Upper lobe of left lung (tissue), 6 donors: ENCODE results near the gene HGS. TPM values are rescaled to one million over a fixed set of nuclear protein-coding genes. Genes with fewer than 3 reads are reported as not detected.

Source experiments
- ATAC-seq, 2 donors: fragments of 200-7000 bp; cut with Tn5 transposase; one replicate each; pipeline ENCODE4 v1.9.1; 2022; ENCODE audit warnings: mild to moderate bottlenecking in 2 of 2, moderate library complexity in 2 of 2; ENCODE audit not compliant: low FRiP score in 2 of 2
- DNase-seq, 2 donors: peaks; one replicate each; pipeline ENCODE4 v3.0.0-alpha.2; 2019 to 2020
- H3K27ac ChIP-seq, 4 donors: fragments of 200-600 bp; sonication (generic); one replicate each; pipeline ENCODE4 v1.5.1; 2016 to 2019
- H3K27me3 ChIP-seq, 4 donors: fragments of 200-600 bp; sonication (generic); one replicate each; pipeline ENCODE4 v1.5.1; 2017 to 2019
- H3K36me3 ChIP-seq, 4 donors: fragments of 200-600 bp; sonication (generic); one replicate each; pipeline ENCODE4 v1.5.1; 2016 to 2019
- H3K4me1 ChIP-seq, 4 donors: fragments of 200-600 bp; sonication (generic); one replicate each; pipeline ENCODE4 v1.5.1; 2018 to 2019
- H3K4me3 ChIP-seq, 4 donors: fragments of 200-600 bp; sonication (generic); one replicate each; pipeline ENCODE4 v1.5.1; 2017 to 2019; ENCODE audit warnings: mild to moderate bottlenecking in 2 of 4, moderate library complexity in 1 of 4
- H3K9me3 ChIP-seq, 4 donors: fragments of 200-600 bp; sonication (generic); one replicate each; pipeline ENCODE4 v1.5.1; 2018 to 2019
- EP300 ChIP-seq, 4 donors: sonication (generic); formaldehyde crosslinking; IDR thresholded peaks; one replicate each; pipeline ENCODE4 v1.5.1; 2017; ENCODE audit warnings: antibody characterized with exemption in 4 of 4, control low read depth in 2 of 4
- POLR2A ChIP-seq, 4 donors: fragments of 450-650 bp; IDR thresholded peaks; one replicate each; pipeline ENCODE4 v1.5.1; 2016 to 2017; ENCODE audit warnings: antibody characterized with exemption in 4 of 4, mild to moderate bottlenecking in 2 of 4
- POLR2AphosphoS5 ChIP-seq, 2 donors: sonication (generic); formaldehyde crosslinking; IDR thresholded peaks; one replicate each; pipeline ENCODE4 v1.5.1; 2017; ENCODE audit warnings: antibody characterized with exemption in 2 of 2
- WGBS, 2 donors: methylation state at CpG; one replicate each; pipeline ENCODE4 v1.1.5; 2017 to 2018; 5-methylcytosine and 5-hydroxymethylcytosine counted together
- total RNA-seq, 6 donors: library from RNA; depleted of rRNA in 4 of 6; stranded (reverse); fragments of >200 nt in 4 of 6; gene quantifications; one replicate each; pipeline versions ENCODE4 v1.1.0 to v1.2.1, GENCODE V29; 2016 to 2021
- TF ChIP-seq, protein P1 (sequence below), 6 experiments: fragments of 450-650 bp in 4 of 6; fragments of 200-600 bp in 2 of 6; sonication (generic) in 2 of 6; IDR thresholded peaks; one replicate each; pipeline ENCODE4 v1.5.1; 2016 to 2019; ENCODE audit warnings: antibody characterized with exemption in 6 of 6
- donor health status: DM: no; HTN: no; CAD: no; lungs with moderate emphysema.
- donor health status: DM: no; HTN: yes; CAD: no; lungs with severe emphysema.

The HGS gene
- total RNA-seq, 6 donors from 2014 or later: 74.7 to 164 (median 108) TPM

DNA sequence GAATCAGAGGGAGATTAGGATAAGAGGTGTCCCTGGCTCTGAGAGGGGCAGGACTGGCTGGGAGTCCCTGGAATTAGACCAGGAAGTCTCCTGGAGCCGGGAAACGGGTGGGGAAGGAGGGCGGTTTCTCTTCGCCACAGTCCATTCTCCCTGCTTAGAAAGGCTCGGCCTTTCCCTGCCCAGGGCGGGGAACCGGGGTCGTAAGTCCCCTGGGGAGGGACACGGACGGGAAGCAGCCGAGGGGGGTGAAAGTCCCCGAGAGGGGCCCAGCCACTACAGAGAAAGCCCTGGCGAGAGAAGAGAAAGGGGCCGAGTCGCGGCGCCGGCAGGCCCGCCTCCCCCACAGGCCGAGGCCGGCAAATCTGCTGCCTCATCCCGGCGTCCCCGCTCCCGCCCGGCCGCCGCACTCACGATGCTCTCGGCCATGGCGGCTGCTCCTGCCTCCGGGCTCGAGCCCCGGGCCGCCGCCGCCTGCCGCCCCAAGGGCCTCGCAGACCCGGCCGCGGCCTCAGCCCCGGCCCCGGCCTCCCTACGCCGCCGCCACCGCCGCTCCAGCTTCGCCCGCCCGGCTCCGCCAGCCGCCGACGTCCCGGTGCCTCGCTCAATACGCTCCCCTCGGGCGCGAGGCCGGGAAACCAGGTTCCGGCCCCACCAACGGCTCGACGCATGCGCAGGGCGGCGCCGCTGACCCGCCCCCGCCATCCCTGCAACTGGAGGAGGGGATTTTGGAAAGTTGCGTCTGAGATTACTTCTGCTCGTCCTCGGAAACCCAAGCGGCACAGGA, 47.1 kb upstream of the HGS start, which contains the start of the genes NPLOC4 and TSPAN10:
NPLOC4 (minus strand) TSS at position 608 of the 784 bp plus-strand sequence; CDS start at position 426, 182 bp downstream.
TSPAN10 (plus strand) TSS at position 692 of the 784 bp plus-strand sequence. CDS start 5,217 bp downstream, outside the sequence.
- ATAC-seq (peak; percentile 87 to 96), DNase-seq (peak; percentile 88 to 98)
- Histone ChIP-seq H3K4me3 (peak within 1 kb of the TSS; percentile 45 to 96 (median 90)), H3K27ac (peak within 1 kb of the TSS; percentile 89 to 97 (median 94)), H3K36me3 (peaks cover 0 to 2% (median 0%) of the 10 kb centered on the region in 4 donors), H3K9me3 (no peaks in the 10 kb centered on the region), H3K27me3 (no peaks in the 10 kb centered on the region), H3K4me1 (peaks cover 27 to 36% (median 31%) of the 10 kb centered on the region in 4 donors)
- TF ChIP-seq EP300 (IDR thresholded peaks at IDR 0.05) (peak in 1 of 4 donors; percentile 73), POLR2A (IDR thresholded peaks at IDR 0.05) (peak in 3 of 4 donors; percentile 63 to 88 (median 87)), POLR2AphosphoS5 (IDR thresholded peaks at IDR 0.05) (peak; percentile 88)
- TF ChIP-seq, protein P1, sequence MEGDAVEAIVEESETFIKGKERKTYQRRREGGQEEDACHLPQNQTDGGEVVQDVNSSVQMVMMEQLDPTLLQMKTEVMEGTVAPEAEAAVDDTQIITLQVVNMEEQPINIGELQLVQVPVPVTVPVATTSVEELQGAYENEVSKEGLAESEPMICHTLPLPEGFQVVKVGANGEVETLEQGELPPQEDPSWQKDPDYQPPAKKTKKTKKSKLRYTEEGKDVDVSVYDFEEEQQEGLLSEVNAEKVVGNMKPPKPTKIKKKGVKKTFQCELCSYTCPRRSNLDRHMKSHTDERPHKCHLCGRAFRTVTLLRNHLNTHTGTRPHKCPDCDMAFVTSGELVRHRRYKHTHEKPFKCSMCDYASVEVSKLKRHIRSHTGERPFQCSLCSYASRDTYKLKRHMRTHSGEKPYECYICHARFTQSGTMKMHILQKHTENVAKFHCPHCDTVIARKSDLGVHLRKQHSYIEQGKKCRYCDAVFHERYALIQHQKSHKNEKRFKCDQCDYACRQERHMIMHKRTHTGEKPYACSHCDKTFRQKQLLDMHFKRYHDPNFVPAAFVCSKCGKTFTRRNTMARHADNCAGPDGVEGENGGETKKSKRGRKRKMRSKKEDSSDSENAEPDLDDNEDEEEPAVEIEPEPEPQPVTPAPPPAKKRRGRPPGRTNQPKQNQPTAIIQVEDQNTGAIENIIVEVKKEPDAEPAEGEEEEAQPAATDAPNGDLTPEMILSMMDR (IDR thresholded peaks at IDR 0.05): peak in 2 of 6 experiments; percentile 24 to 28
- whole genome bisulfite sequencing, 2 donors: 0% methylated on average over 6 to 30 of the region's 77 CpGs

DNA sequence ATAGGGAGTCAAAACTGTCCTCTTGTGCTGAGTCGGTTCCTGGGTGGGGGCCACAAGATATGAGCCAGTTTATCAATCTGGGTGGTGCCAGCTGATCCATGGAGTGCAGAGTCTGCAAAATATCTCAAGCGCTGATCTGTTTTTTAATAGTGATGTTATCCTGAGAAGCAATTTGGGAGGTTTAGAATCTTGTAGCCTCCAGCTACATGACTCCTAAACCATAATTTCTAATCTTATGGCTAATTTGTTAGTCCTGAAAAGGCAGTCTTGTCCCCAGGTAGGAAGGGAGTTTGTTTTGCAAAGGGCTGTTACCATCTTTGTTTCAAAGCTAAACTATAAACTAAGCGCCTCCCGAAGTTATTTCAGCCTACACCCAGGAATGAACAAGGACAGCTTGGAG, 45.1 kb upstream of the HGS start:
- no peak for TF ChIP-seq EP300 (IDR thresholded peaks at IDR 0.05)
- TF ChIP-seq, protein P1 (IDR thresholded peaks at IDR 0.05): no peak
- TF ChIP-seq POLR2AphosphoS5 (IDR thresholded peaks at IDR 0.05): no peak
- no peak for TF ChIP-seq POLR2A (IDR thresholded peaks at IDR 0.05)
- no peaks in the 10 kb centered on the region for H3K27me3 ChIP-seq
- no peaks in the 10 kb centered on the region for H3K9me3 ChIP-seq
- H3K27ac ChIP-seq: no peak overlapping the region
- ATAC-seq: no peak
- peaks cover 24 to 34% (median 28%) of the 10 kb centered on the region in 4 donors for H3K4me1 ChIP-seq
- no peak for DNase-seq
- no peak overlapping the region for H3K4me3 ChIP-seq
- no peaks in the 10 kb centered on the region for H3K36me3 ChIP-seq
- 74 to 81% methylated on average over 4 of the region's 4 CpGs for WGBS, 2 donors

DNA sequence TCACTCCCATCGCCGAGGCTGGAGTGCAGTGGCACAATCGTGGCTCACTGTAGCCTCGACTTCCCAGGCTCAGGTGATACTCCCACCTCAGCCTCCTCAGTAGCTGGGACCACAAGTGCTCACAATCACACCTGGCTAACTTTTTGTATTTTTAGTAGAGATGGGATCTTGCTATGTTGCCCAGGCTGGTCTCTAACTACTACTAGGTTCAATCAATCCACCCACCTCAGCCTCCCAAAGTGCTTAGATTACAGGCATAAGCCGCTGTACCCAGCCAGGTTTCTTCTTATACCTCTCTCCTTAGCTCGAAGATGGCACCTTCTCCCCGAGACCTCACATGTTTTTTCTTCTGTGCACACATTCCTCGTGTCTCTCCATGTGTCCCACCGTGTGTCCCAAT, 43.8 kb upstream of the HGS start:
- 90 to 92% methylated on average over 9 of the region's 9 CpGs for WGBS, 2 donors
- no peak for ATAC-seq
- H3K27me3 ChIP-seq: no peaks in the 10 kb centered on the region
- peaks cover 15 to 21% (median 17%) of the 10 kb centered on the region in 4 donors for H3K4me1 ChIP-seq
- TF ChIP-seq POLR2A (IDR thresholded peaks at IDR 0.05): no peak
- no peak for TF ChIP-seq POLR2AphosphoS5 (IDR thresholded peaks at IDR 0.05)
- TF ChIP-seq, protein P1 (IDR thresholded peaks at IDR 0.05): no peak
- H3K4me3 ChIP-seq: no peak overlapping the region
- no peak overlapping the region for H3K27ac ChIP-seq
- no peaks in the 10 kb centered on the region for H3K36me3 ChIP-seq
- no peak for DNase-seq
- H3K9me3 ChIP-seq: no peaks in the 10 kb centered on the region

DNA sequence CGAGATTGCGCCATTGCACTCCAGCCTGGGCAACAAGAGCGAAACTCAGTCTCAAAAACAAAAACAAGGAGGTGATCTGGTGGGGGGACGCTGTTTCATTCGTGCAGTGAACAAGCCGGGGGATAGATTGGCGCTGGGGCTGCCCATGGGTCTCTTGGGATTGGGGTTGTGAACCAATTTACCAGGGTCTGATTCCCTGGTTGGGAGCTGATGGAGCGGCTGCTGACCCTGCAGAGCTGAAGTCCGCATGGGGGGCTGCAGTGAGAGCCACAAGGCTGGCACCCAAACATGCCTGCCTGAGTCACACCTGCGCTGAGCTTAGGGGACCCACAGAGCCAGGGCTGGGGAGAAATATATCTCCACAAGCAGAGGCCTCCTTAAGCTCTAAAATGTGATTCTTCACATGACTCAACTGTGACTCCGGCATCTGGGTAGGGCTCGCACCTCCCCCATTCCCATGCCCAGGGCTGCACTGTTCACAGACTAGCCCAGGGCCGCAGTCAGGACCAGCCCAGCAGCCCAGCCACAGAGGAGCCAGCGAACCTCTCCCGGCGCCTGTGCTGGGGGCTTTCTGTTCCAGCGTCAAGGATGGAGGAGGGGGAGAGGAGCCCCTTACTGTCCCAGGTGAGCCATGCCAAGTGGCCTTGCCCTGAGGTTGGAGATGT, 41.9 kb upstream of the HGS start:
- Histone ChIP-seq H3K4me3 (no peak overlapping the region), H3K27me3 (no peaks in the 10 kb centered on the region), H3K9me3 (no peaks in the 10 kb centered on the region), H3K27ac (no peak overlapping the region), H3K36me3 (no peaks in the 10 kb centered on the region), H3K4me1 (peaks cover 4 to 6% (median 5%) of the 10 kb centered on the region in 4 donors)
- TF ChIP-seq EP300 (IDR thresholded peaks at IDR 0.05) (no peak), POLR2A (IDR thresholded peaks at IDR 0.05) (no peak), POLR2AphosphoS5 (IDR thresholded peaks at IDR 0.05) (no peak)
- TF ChIP-seq, protein P1 (IDR thresholded peaks at IDR 0.05): no peak
- ATAC-seq (no peak), DNase-seq (no peak)
- WGBS, 2 donors: 93 to 95% methylated on average over 12 to 14 of the region's 17 CpGs
